G401.6 (cell line): ENCODE data around the gene MT1B.
A peak's percentile ranks its signal among the peaks of the same experiment; 100 is the strongest.
"Not testable (repeated sequence)": the region's sequence is repeated elsewhere in the genome, so short reads cannot be mapped to it uniquely, and the experiment has no call there.

Experiments used
- FAIRE-seq: peaks from 2 replicates; lab custom pipeline; 2012; peaks lifted over from hg19 to GRCh38; lab: Jason Lieb, UNC

Gene MT1B

GRCh38 chr16:56667581-56668571 lies 16.2 kb downstream of the MT1B start, which contains the start of gene MT1G:
MT1G (minus strand) TSS chr16:56668065; CDS start chr16:56667993, 72 bp downstream.
- no peak for FAIRE-seq

DNA sequence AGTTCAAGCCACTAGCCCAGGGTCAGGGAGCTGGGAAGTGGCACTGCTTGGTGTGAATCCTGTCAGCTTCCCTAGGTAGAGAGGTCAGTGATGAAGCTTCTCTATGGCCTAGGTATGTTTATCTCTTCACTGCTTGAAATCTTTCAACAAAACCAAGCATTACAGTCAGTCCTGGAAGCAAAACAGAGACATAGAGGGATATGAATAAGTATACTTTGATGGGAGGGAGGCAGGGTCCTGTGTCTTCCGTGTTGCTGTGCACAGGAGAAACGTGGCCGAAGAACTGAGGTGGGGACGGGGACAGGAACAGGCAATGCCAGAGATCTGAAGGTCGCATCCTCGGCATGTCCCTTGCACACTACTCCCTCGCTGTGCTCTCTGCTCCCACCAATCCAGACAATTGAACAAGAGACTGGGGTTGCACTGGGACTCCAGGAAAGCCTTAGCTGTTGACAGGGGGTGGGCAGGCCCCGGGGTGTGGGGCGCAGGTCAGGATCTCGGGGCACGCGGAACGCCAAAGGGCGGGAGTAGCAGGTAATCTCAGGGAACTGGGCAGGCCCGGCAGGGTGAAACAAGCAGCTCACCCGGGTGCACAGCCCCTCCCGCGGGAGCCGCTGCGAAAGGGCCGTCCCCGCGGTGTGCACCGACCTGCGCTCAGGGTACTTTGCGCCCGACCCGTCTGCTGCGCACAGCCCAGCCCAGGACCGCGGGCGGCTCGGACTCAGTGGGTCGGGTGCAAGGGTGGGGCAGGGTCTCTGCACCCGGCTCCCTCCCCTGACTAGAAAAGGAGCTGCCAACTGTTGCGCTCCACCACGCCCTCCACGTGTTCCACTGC lies 17.5 kb downstream of the MT1B start, which contains the start of gene MT1H:
Gene MT1H, plus strand, starts transcription at position 810 of the 835 bp plus-strand sequence. CDS start 71 bp downstream, outside the sequence.
- FAIRE-seq: no peak

DNA sequence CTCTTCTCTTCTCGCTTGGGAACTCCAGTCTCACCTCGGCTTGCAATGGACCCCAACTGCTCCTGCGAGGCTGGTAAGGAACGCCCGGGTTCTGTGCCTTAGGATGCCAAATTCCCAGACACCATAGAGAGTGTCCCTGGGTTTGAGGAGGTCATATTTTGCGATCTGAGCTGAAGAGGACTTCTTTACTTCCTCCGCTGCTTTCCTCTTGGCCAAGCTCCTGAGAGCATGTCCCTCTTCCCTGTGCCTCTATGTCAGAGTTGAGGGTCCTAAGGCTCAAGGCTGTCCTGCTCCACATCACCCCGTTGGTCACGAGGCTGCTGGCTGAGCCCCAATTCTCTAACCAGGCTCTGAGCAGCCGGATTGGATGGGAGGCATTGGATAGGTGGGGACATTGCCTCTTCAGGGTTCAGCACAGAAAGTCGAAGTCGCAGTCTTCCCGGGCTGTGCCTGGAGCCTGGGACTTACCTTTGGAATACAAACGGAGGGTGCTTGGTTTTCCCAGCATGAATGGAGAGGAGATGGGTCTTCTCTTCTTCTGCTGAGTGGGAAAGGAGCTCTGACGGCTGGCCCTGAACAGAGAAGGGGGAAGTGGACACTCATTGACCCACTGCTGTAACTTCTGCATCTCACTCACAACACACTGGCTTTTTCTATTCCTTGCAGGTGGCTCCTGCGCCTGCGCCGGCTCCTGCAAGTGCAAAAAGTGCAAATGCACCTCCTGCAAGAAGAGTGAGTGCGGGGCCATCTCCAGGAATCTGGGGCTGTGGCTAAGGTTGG lies 18.3 kb downstream of the MT1B start:
- no peak for FAIRE-seq

DNA sequence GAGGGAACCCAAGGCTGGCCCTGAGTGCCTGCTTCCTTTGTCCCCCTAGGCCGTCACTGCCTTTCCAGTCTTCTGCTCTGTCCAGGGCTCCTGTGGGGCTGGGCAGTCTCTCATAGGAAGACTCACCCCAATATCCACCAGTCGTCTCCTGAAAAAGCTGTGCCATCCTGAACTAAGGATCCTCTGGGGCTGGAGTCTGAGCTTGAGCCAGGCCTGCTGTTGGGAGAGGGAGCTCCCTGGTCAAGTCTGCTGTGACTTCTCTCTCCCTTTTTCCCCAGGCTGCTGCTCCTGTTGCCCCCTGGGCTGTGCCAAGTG lies 18.9 kb downstream of the MT1B start:
- FAIRE-seq: no peak

DNA sequence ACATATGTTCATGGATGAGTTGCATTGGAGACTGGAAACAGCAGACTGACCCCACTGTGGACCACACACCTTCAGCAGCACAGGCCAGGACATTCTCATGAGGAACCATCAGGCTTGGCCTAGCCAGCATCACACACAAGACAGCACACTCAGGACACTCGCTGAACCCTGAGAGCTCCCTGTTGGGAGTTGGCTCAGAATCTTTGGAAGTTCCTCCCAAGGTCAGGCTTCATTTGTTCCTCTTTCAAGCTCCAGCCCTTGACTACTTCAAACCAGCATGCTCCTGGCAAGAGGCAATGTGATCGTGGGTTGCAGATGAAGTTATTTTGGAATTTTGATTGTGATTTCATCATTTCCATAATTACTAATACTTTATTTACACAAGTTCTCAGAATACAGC lies 20.0 kb downstream of the MT1B start:
- not testable (repeated sequence) for FAIRE-seq

GRCh38 chr16:56672171-56672570 lies 20.5 kb downstream of the MT1B start:
- not testable (repeated sequence) for FAIRE-seq

DNA sequence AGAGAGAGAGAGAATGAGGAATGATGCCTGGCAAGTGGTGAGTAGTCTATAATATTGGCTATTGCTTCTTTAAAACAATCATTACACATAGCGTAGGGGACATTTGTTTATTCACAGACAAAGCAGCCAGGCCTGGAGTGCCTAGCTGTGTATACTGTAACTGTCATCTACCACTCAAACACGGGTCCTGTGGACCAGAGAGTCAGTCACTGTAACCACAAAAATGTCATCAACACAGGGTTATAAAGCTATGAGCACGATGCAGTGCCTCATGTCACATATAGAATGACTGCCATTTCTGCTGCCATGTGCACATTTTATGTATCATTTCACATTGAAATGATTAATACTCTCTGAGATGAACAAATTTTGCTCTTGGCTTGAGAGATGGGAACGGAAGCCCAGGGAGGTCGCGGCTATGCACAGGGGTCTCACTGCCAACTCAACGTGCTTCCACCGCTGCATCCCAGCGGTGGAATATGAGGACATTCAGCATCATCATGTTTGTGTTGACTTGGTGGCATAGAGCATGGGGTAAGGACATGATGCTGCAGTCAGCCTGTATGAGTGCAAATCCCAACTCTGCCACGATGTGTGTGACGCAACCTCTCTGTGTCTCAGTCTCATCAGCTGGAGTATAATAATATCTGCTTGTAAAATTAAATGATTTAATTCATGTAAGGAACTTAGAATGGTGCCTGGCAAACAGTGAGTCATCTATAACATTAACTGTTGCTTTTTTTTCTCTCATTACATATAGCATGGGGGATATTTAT lies 21.3 kb downstream of the MT1B start:
- FAIRE-seq: no peak

- peak; percentile 41 for FAIRE-seq
Observed at GRCh38 chr16:56673921-56674320, 22.2 kb downstream of the MT1B start.

GRCh38 chr16:56674570-56674969 lies 22.9 kb downstream of the MT1B start:
- FAIRE-seq: not testable (repeated sequence)

DNA sequence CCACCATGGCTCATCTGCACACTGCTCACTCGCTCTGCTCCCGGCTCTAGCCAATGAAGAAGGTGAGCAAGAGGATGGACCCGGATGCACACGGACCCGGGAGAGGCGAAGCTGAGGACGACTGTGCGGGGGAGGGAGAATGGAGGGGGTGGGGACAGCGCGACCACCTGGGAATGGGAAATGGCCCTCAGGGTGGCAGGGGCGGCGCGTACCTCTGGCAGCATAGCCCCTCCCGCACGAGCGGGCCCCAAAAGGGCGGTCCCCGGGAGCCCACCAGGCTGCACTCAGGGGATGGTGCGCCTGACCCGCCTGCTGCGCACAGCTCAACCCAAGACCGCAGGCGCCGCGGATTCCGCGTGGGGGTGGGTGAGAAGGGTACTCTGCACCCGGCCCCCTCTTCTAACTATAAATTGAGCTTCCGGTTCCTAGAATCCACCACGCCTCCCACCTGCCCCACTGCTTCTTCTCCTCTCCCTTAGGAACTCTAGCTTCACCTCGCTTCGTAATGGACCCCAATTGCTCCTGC lies 24.1 kb downstream of the MT1B start:
- no peak for FAIRE-seq

GRCh38 chr16:56677474-56677873 lies 25.8 kb downstream of the MT1B start:
- FAIRE-seq: no peak

DNA sequence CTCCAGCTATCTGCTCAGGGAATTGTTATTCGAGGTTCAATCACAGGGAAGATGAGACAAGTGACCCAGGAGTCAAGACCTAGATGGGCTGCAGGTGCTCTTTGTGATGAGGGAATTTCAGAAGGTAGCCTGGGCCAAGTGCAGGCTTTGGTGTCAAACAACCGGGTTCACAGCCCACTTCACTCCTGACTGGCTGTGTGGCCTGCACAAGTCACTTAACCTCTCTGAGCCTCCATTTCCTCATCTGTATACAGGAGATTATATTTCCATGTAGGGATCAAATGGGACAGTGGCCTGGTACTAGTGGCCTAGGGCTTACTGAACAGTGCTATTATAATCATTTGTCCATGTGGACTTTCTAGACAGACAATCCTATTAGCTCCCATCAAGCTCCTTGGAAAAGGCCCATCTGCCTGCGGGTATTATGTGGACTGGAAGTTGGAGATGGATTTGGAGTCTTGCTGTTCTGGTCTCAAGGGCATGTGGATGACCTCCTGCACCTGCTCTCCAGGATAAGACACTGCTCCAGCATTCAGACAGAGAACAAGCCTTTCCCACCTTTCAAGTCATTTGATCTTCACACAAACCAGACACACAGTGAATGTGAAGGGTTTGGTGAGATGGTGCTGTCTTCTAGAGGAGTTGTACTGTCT lies 27.5 kb downstream of the MT1B start:
- FAIRE-seq: no peak

DNA sequence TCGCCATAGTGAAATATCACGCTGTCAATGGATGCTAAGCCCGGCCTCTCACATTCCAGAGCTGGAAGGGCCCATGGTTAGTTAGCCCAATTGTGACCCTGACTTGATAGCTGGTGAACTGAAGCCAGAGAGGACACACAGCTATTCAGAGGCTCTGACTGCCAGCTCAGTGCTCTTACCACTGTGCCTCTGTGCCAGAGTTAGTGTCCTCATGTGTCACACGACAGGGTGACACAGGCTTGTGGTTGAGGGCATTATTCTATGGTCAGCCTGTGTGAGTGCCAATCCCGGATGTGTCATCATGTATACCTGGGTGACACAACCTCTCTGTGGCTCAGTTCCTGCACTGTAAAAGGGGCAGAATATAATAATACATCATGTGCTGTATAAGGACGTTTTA lies 28.1 kb downstream of the MT1B start:
- no peak for FAIRE-seq

GRCh38 chr16:56681939-56682702 lies 30.4 kb downstream of the MT1B start, which contains the start of gene MT1X:
MT1X (plus strand) TSS chr16:56682470; CDS start chr16:56682541, 71 bp downstream.
- no peak for FAIRE-seq

DNA sequence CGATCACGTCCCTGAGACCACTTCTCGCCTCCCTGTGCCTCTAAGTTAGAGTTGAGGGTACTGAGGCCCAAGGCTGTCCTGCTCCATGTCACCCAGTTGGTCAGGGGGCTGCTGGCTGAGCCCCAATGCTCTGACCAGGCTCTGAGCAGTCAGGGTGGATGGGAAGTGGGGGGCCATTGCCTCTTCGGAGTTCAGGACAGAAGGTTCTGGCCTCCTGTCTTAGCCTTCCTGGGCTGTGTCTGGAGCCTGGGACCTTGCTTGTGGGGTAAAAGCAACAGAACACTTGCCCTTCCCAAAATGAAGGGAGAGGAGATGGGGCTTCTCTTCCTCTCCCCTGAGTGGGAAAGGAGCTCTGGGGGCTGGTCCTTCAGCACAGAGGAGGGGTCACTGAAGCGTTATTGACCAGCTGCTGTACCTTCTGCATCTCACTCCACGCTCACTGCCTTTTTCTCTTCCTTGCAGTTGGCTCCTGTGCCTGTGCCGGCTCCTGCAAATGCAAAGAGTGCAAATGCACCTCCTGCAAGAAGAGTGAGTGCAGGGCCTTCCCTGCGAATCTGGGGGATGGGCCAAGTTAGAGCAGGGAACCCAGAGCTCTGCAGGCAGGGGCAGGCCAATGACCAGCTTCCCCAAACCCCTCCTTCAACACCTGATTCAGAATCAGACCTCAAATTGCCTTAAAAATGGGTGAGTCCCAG lies 31.2 kb downstream of the MT1B start:
- FAIRE-seq: no peak

GRCh38 chr16:56683424-56684172 lies 31.9 kb downstream of the MT1B start:
- no peak for FAIRE-seq

DNA sequence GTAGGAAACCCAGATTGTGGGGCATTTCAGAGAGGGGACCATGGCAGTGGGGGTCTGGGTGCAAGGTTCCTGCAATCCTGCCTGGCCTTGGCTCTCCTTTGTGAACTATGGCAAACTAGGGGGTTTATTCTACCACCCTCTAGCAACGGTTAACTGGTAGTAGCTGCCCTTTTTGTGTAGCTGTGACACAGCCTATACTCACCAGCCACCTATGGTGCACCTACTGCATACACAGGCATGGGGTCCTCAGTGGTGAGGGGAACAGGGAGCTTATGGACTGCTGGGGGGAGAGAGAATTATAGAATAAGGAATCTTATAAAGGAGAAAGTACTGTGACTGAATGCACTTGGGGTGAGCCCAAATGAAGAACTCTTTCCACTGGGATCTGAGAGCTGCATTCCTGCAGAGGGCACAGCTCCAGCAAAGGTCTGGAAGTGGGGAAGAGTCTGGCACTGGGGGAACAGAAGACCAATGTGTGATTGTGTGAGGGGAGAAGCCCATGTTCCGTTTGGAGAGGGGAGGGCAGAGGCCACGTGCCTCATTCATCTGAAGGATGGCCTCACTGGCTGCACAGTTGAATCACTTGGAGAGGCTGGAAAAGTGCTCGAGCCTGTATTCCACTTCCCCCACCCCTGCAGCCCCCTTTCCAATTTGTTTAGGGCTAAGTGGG lies 32.7 kb downstream of the MT1B start:
- FAIRE-seq: no peak
